UCSD-AML1 (cell line): ENCODE measurements around the gene PUM1.
"Not testable (repeated sequence)": the region's sequence is repeated elsewhere in the genome, so short reads cannot be mapped to it uniquely, and the experiment has no call there.

Experiments used
- DNase-seq: peaks from one replicate; lab custom pipeline; 2025; ENCODE audit not compliant: unreplicated experiment; lab: John Stamatoyannopoulos, UW

Gene PUM1

DNA sequence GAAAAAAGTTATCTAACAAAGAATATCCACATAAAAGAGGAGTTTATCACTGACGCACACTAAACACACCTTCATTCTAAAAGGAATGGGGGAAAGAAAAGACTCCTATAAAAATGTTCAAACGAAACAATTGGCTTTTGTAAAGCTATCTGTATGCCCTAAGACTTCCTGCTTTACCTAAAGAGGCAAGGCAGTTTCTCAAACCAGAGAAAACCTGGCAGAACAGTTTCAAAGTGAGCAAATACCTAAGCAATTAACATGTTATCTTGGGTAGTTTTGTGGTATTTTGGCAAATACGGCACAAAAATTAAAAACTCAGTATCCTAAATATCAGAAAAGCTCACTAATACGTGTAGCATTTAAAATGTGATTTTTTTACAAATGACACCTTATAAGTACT is 1.9 kb downstream of the PUM1 start:
- DNase-seq, result no peak

DNA sequence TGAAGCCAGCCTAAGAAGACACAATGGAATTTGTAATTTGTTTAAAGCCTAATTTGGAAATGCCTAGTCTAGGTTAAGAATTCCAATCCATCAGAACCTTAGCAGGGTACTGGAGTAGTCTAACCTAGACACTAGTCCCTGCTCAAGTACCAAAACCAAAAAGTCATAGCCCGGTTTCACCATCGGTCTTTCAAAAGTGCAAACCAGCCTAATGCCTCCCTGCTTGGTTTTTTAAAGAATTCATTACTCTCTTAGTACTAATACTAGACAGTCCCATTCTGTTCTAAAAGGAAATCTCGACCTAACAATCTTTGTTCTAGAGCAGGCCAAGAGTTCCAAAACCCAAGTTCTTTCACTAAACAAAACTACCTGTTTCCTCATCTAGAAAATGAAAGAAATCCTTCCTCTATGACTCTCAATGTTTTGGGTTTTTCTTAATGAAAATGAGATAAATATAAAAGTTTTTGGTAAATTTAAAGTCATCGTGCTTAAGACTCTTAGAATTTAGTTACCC is 2.6 kb downstream of the PUM1 start:
- no peak for DNase-seq

DNA sequence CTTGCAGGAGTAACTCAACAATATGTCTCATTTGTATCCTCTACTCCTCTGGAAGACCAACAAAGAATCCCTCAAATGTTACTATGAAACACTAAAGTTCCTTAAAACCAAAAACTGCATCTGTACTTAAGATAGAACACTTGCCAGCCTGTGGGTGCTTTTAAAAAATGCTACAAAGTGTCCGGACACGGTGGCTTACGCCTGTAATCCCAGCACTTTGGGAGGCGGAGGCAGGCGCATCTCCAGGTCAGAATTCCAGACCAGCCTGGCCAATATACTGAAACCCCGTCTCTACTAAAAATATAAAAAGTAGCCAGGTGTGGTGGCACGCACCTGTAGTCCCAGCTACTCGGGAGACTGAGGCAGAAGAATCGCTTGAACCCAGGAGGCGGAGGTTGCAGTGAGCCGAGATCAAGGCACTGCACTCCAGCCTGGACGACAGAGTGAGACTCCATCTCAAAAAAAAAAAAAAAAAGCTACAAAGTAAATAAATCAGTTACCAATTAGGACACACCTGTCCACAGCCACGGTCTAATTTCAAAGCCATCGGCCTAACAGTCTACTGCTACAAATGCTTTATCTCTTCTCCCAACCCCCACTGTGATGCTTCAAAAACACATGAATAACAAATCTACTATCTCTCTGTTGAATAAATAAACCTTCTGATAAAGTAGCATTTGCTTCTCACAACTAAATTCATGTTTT is 3.2 kb downstream of the PUM1 start:
- DNase-seq, result not testable (repeated sequence)

DNA sequence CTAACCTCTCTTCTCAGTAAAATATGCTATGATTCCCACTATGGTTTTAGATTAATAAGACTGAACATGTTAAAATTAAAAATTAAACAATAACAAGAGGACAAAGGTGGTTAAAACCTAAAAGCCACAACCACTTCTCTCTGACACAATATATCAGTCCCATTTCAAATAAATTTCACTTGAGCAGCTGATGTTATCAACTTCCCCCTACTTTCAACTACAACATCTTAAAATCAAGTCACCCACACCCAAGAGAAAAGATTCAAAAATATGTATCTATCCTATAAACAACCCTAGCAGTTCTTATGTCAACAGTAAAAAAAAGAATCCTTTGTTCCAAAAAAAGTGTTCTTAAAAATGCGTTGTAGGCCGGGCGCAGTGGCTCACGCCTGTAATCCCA is 7.5 kb downstream of the PUM1 start:
- DNase-seq, result no peak

DNA sequence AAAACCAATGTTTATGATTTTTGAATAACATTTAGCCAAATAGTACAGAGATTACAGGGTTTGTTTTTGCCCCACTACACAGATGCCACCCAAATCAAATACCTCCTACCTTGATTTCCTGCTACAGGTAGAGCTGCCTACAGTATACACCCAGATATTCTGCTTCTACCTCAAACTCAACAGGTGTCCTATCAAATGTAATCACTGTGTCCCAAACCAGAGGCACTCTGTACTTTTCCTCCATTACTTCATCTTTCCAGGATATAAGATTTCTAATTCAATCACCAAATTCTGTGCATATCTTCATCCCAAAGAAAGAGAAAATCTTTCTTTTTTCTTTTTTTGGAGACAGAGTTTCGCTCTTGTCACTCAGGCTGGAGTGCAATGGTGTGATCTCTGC is 9.6 kb downstream of the PUM1 start:
- no peak for DNase-seq

DNA sequence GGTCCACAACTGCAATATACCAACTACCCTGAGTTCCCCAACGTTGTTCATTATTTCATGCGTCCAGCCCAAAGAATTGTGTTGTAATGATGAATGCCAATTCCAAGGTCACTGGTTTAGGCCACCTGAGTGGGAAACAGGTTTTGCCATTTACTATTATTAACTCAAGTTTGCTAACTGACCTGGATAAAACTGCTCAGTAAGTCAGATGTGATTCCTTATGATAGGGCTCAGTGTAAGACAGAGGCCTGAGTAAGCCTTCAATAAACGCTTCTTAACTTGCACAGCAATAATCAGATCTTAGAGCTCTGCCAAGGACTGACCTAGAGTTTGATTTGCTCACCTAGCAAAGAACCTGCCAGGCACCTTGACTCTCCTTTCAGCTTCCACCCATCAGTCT is 10.0 kb downstream of the PUM1 start:
- no peak for DNase-seq

DNA sequence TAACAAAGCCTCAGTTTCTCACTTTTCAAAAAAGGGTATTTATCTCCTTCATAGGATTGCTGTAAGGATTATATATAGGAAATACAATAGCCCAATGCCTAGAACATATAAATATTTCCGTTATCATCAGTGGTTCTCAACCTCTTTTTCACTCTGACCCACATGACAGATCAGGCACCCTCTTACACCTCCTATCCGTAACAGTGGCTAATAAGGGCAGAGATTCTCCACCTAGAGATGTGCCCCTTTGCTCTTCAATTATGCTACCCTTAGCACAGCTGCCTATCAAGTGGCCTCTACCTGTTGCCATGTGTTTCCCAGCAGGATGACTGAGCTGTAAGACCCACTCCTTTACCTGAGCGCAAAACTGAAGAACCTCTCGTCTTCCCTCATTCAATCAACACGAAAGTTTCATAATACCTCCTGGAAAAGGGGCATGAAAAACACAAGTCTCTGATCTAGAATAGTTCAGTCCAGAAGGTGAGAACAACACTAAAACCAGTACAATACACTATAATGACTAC is 10.5 kb downstream of the PUM1 start:
- DNase-seq, result no peak

DNA sequence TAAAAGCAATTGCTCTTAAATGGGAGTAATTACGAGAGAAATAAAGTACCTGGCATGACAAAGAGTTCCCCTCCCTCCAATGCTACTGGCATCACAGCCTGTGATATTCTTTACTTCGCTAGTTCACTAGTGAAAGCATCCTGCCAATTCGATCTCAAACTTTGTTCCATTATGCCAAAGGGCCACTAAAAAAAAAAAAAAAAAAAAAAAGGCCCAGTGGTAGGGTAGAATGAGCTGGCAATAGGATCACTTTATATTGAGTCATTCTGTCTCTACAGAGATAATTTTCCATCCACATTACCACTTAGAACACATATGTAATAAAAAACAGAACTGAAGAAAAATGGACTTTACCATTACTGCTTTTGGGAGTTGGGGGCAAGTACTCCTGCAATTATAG is 11.2 kb downstream of the PUM1 start:
- DNase-seq, result no peak

DNA sequence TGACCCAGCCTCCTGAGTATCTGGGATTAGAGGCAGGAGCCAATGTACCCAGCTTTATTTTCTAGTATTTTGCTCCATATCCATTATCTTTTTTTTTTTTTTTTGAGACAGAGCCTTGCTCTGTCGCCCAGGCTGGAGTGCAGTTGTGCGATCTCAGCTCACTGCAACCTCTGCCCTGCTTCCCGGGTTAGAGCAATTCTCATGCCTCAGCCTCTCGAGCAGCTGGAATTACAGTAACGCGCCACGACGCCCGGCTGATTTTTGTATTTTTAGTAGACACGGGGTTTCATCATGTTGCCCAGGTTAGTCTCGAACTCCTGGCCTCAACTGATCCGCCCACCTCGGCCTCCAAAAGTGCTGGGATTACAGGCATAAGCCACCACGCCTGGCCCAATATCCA is 12.9 kb downstream of the PUM1 start:
- DNase-seq, result not testable (repeated sequence)

DNA sequence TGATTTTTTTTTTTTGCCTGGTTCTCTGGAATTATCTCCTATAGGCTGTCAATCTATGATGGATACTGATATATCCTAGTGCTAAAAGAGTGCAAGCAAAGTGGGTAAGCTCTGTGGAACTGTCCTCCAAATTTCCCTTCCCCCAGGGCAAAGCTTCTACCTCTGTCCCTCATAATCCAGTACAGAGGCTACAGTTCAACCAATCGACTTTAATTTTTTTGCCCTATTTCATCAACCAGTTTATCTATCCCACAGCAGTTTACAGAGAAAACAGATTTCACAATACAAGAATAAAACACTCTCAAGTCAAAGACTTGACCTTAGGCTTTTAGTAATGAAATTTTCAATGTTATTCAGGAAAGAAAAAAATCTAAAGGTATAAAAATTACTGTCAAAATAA is 13.9 kb downstream of the PUM1 start:
- no peak for DNase-seq

DNA sequence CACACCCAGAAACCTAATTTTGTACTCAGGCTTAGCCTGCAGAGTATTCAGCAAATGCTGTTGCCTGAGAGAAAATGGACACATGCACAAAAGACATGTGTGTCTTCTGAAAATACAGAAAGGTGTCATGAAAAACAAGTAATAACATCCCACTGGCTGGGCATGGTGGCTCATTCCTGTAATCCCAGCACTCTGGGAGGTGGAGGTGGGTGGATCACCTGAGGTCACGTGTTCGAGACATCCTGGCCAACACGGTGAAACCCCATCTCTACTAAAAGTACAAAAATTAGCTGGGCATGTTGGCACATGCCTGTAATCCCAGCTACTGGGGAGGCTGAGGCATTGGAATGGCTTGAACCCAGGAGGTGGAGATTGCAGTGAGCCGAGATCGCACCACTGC is 18.0 kb downstream of the PUM1 start:
- DNase-seq, result not testable (repeated sequence)

DNA sequence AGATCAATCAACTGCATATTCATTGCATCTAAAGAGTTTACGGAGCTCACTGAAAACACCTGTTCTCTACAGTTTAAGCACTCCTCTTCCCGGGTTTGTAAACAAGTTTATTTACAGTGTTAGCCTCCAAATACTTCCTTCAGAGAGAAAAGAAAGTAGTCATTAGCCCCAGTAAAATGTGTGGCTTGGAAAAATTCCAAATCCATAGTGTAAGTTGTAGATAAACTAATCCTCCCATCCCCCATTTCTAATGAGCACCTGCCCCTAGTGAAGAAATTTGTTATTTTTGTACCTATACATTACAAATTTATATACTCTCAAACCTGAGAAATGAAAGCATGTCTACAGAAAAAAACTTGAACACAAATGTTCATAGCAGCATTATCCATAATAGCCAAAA is 21.9 kb downstream of the PUM1 start:
- DNase-seq, result no peak

DNA sequence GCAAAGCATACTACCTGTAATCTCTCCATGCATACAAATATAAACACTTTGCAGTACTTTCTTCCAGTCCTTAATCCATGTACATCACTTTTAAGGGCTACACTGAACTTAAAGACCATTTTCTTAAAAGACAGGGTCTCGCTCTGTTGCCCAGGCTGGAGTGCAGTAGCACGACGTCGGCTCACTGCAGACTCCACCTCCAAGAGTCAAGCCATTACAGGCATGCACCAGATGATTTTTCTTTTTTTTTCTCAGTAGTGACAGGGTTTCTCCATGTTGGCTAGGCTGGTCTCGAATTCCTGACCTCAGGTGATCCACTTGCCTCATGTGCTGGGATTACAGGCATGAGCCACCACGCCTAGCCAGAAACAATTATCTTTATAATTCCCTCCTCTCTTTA is 22.9 kb downstream of the PUM1 start:
- no peak for DNase-seq

DNA sequence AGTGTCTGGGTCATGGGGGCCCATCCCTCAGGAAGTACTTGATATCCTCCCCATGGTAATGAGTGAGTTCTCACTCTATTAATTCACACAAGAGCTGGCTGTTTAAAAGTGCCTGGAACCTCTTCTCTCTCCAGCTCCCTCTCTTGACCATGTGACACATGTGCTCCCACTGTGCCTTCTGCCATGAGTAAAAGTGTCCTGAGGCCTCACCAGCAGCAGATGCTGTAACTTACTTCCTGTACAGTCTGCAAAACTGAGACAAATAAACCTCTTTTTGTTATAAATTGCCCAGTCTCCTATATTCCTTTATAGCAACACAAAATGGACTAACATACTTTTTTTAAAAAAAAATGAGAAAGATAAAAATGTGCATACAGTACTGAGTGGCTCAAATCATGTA is 24.0 kb downstream of the PUM1 start:
- no peak for DNase-seq

DNA sequence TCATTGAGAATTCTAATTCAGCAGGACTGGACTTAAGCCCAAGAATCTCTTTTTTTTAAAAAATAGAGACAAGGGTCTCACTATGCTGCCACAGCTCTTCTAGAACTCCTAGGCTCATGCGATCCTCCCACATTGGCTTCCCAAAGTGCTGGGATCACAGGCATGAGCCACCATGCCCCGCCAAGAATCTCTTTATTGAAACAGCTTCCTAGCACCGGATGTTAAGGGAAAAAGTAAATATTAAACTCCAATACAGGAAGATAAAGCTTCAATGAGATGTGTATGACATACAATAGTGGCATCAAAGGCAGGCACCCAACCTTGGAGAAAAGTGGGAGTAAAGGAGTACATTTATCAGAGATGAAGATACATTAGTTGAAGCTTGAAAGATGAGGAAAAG is 25.5 kb downstream of the PUM1 start:
- DNase-seq, result no peak

DNA sequence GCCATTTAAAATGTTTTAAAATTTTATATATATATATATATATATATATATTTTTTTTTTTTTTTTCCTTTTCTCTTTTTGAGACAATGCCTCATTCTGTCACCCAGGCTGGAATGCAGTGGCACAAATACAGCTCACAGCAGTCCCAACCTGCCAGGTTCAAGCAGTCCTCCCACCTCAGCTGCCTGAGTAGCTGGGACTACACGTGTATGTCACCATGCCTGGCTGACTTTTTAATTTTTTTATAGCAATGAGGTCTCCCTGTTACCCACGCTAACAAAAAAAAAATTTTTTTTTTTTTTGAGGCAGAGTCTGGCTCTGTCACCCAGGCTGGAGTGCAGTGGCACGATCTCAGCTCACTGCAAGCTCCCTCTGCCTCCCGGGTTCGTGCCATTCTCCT is 26.6 kb downstream of the PUM1 start:
- not testable (repeated sequence) for DNase-seq

DNA sequence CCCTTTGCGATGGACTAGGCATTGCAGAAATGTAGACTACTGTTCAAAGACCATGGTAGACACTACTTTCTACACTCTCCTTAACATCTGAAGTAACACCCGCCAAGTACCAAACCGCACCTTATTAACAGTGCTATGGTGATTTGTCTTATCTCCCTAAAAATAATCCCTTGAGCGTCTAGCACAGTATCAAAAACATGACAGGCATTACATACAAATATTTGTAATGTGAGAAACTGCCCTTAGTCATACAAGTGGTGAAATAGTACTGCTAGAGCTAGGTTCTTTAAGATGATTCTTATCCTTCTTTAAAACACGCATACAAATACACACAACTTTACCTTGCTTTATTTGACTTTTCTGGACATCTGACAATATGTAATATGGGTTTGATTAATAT is 27.2 kb downstream of the PUM1 start:
- DNase-seq, result no peak

DNA sequence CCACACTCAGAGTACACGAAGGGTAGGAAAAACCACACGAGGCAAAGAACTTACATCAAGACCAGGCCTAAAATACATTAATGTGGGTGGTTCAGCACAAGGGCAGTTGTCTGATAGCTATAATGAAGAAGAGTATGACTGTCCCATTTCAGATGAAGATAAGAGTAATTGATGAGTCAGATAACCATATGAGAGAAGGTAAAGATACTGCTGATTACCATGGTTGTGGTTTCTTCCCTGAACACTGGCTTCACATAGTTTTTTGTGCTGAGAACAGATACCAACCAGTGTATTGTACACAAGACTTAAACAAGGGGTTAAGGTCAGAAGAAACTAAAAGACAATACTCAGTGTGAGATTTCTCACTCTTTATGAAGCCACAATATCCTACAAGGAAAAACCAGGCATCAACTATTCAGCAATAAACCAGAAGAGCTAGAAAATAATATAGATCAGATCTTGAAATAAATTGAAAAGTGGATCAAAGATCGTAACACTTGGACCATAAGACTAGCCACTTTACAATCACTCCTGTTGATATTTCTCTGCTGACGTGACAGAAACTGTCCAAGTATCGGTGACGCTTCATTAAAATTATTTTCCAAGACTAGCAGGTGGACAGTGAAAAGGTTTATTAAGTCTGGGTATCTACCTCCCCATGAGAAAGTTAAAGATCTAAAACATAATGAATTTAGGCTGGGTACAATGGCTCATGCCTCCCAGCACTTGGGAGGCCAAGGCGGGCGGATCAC is 28.6 kb downstream of the PUM1 start:
- no peak for DNase-seq

DNA sequence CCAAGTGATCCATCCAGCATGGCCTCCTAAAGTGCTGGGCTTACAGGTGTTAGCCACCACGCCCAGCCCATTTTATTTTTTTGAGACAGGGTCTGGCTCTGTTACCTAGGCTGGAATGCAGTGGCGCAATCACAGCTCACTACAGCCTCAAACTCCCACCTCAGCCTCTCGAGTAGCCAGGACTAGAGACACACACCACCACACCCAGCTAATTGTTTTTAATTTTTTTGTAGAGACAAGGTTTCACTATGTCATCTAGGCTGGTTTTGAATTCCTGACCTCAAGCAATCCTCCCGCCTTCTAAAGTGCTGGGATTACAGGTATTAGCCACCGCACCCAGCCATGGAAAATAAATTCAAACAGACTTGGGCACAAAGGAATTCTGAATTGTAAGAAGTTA is 31.9 kb downstream of the PUM1 start:
- no peak for DNase-seq

DNA sequence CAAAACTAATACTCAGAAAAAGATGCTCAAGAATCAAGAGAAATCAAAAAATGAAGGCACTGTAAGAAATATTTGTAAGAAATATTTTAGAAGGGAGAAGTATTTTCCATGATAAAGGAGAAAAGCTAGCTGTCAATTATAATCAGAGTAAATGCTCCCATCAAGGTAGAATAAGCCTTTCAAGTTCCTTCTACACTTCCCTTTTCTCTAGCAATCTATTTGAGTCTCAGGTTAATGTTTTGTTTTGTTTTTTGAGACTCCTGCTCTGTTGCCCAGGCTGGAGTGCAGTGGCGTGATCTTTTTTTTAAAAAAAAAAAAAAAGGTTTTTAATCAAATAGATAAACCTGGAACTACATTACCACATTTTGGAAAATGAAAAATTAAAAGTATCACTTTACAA is 33.3 kb downstream of the PUM1 start:
- no peak for DNase-seq

DNA sequence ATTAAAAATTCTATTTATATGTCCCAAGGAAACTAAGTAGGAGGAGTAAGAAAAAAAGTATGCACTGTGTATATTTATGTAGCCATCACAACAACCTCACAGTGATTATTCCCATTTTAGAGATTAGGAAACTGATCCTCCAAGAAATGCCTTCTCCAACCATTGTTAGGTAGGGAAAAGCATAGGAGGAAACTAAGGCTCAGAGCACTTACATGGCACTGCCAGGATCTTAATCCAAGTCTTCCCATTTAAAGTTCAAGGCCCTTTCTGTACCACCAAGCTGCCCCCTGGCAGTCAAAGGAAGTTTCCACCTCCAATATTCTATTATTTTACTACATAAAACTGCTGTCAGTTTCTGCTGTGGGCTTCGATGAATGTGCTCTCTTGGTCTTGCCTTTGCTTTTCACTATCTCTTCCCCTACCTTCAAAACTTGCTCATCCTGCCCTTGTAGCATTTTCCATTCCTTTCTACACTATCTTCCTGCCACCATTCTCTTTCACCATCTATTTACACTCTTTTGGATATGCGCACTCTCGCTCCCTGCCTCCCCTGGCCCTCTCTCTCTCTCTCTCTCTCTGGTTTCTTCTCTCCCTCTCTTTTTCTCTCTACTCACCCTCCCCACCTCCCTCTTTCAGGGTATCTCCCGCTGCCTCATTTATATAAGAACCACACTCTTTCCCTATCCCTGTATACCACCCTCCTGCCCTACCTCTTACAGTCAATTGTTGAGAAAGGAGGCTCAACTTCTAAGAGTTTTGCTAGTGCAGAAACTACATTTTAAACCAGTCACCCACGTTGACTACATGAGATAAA is 34.0 kb downstream of the PUM1 start:
- DNase-seq, result no peak

DNA sequence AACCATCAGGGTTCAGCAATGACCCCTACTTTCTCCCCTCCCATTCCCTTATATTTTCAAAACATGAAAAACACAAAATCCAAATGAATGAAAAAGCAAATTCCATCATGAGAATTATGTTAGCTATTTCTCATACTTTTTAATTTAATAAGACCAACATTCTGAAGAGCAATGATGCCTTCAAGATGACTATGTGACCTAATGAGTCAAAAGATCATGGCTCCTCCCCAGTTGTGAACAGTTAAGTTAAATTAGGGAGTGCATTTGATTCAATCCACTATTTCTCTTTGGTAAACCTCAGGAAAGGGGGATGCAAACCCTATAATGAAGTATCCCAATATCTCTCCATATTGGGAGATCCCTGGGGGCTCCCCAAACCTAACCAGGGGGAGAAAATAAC is 36.5 kb downstream of the PUM1 start:
- DNase-seq, result no peak
